NCI-H524 (cell line): ENCODE data around the gene CGB7.

Source experiments
- DNase-seq, 2 experiments: peaks; one replicate each; lab custom pipeline; 2025; lab: John Stamatoyannopoulos, UW

The CGB7 gene

GRCh38 chr19:49016067-49016839, 41.3 kb downstream of the CGB7 start:
- DNase-seq: no peak

- DNase-seq: peak; percentile 23 to 73
Observed at GRCh38 chr19:49014870-49015255, 42.7 kb downstream of the CGB7 start.

GRCh38 chr19:49014123-49014869, 43.3 kb downstream of the CGB7 start:
- DNase-seq: no peak

- no peak for DNase-seq
Observed at GRCh38 chr19:49011194-49011593, 46.4 kb downstream of the CGB7 start.

- no peak for DNase-seq
Observed at GRCh38 chr19:49010453-49010852, 47.1 kb downstream of the CGB7 start.

- DNase-seq: no peak
Observed at GRCh38 chr19:49009828-49010227, 47.7 kb downstream of the CGB7 start.

GRCh38 chr19:49006905-49007304, 50.6 kb downstream of the CGB7 start:
- no peak for DNase-seq

- no peak for DNase-seq
Observed at GRCh38 chr19:49004964-49005614, 52.5 kb downstream of the CGB7 start.
